Astrocyte (in vitro differentiated cells and primary cell): ENCODE results near the gene KRT83. TPM values are rescaled to one million over a fixed set of nuclear protein-coding genes. Genes with fewer than 3 reads are reported as not detected.

ENCODE experiments used
- DNase-seq: peaks from one replicate; pipeline ENCODE4 v3.0.0-alpha.2; 2010; ENCODE audit warnings: low read depth
- FAIRE-seq: peaks from 2 replicates; lab custom pipeline; 2011; peaks lifted over from hg19 to GRCh38; lab: Jason Lieb, UNC
- H2AFZ ChIP-seq: 2 replicates; pipeline ENCODE4 v1.6.0; 2012; ENCODE audit warnings: low read depth, low read length, inconsistent platforms
- H3K27ac ChIP-seq: 2 replicates; pipeline ENCODE4 v1.5.1; 2011; ENCODE audit warnings: low read depth, low read length, inconsistent platforms
- H3K27me3 ChIP-seq: 2 replicates; pipeline ENCODE4 v1.6.0; 2011; ENCODE audit warnings: low read length, inconsistent platforms; ENCODE audit not compliant: insufficient read depth
- H3K36me3 ChIP-seq: 2 replicates; pipeline ENCODE4 v1.5.1; 2011; ENCODE audit warnings: low read length, inconsistent platforms; ENCODE audit not compliant: insufficient read depth
- H3K4me1 ChIP-seq: 2 replicates; pipeline ENCODE4 v1.5.1; 2011; ENCODE audit warnings: low read length, inconsistent platforms; ENCODE audit not compliant: insufficient read depth
- H3K4me2 ChIP-seq: 2 replicates; pipeline ENCODE4 v1.6.0; 2012; ENCODE audit warnings: low read length, inconsistent platforms
- H3K4me3 ChIP-seq: 2 replicates; pipeline ENCODE4 v1.5.1; 2011; ENCODE audit warnings: low read depth, mild to moderate bottlenecking, low read length, inconsistent platforms; ENCODE audit not compliant: insufficient read depth
- H3K79me2 ChIP-seq: 2 replicates; pipeline ENCODE4 v1.6.0; 2012; ENCODE audit warnings: mild to moderate bottlenecking, low read length, inconsistent platforms; ENCODE audit not compliant: insufficient read depth
- H3K9ac ChIP-seq: 2 replicates; pipeline ENCODE4 v1.6.0; 2012; ENCODE audit warnings: mild to moderate bottlenecking, low read length, inconsistent platforms
- H3K9me3 ChIP-seq: 2 replicates; pipeline ENCODE4 v1.5.1; 2012; ENCODE audit warnings: low read depth, mild to moderate bottlenecking, low read length, inconsistent platforms; ENCODE audit not compliant: insufficient read depth
- H4K20me1 ChIP-seq: 2 replicates; pipeline ENCODE4 v1.6.0; 2012; ENCODE audit warnings: low read length, inconsistent platforms; ENCODE audit not compliant: insufficient read depth
- H3K27ac Mint-ChIP-seq: one replicate; pipeline ENCODE4 v1.8.0; 2021; ENCODE audit warnings: mild to moderate bottlenecking, mixed read lengths; ENCODE audit not compliant: unreplicated experiment
- H3K27me3 Mint-ChIP-seq: one replicate; pipeline ENCODE4 v1.8.0; 2021; ENCODE audit warnings: low read depth, mixed read lengths; ENCODE audit not compliant: unreplicated experiment
- H3K36me3 Mint-ChIP-seq: one replicate; pipeline ENCODE4 v1.8.0; 2021; ENCODE audit warnings: low read depth, mixed read lengths; ENCODE audit not compliant: unreplicated experiment
- H3K4me1 Mint-ChIP-seq: one replicate; pipeline ENCODE4 v1.8.0; 2021; ENCODE audit warnings: low read depth, mixed read lengths; ENCODE audit not compliant: unreplicated experiment
- H3K4me3 Mint-ChIP-seq: one replicate; pipeline ENCODE4 v1.8.0; 2021; ENCODE audit warnings: mild to moderate bottlenecking, moderate library complexity, mixed read lengths; ENCODE audit not compliant: unreplicated experiment
- H3K9me3 Mint-ChIP-seq: one replicate; pipeline ENCODE4 v1.8.0; 2021; ENCODE audit warnings: mild to moderate bottlenecking, mixed read lengths; ENCODE audit not compliant: unreplicated experiment
- EZH2 ChIP-seq: IDR thresholded peaks from 2 replicates; pipeline ENCODE4 v1.6.1; 2012; ENCODE audit warnings: mild to moderate bottlenecking, low read length, inconsistent platforms; ENCODE audit not compliant: insufficient read depth
- total RNA-seq: library from RNA; stranded (reverse); gene quantifications from 2 replicates; pipeline ENCODE4 v1.2.1, GENCODE V29; 2021
- TF ChIP-seq, protein P1 (sequence below): IDR thresholded peaks from 2 replicates; pipeline ENCODE4 v1.5.1; 2011; ENCODE audit warnings: low read depth, mild to moderate bottlenecking, inconsistent platforms, low read length, moderate library complexity; ENCODE audit not compliant: insufficient read depth

Gene KRT83
- total RNA-seq, 1 donor from 2014 or later: not detected

DNA sequence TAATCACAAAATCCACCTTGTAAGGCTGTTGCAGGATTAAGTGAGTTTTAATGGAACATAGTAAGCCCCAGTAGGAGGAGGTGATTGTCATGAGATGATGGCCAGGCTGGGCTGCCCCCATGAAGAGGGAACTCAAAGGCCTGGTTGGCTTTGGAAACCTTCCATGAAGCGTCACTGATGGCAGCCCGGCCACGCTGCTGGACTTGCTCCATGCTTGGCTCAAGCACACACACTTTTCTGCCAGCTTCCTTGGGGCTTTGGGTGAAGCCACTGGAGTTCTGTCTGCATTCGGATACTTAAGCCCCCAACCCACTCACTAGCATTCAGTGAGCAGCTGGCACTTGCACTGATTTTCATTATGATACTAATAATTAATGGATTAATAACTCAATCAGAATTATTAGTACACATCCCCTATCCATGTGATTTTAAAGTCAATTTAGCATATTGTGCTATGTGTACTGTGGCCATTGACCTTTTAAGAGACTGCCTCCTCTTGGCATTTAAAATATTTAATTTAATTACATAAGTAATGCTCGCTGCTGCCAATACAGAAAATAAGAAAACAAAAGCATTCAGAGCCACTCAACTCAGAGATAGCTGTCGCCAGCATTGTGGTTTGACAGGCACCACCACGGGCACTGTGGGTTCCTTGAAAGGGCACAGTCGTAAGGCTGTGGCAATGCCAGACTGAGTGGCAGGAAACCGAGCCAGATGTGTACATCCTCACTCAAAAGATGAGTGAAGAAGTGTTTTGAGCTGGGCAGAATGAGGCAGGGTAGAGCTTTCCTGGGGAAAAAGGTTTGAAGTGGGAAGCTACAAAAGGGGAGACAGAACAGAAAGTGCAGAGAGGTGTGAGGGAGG is 30.2 kb upstream of the KRT83 start:
- Histone ChIP-seq H4K20me1 (no peaks in the 10 kb centered on the region), H3K79me2 (no peaks in the 10 kb centered on the region), H3K9ac (no peak overlapping the region), H3K27me3 (peaks cover 41% of the 10 kb centered on the region), H3K27ac (no peak overlapping the region), H3K4me3 (no peak overlapping the region), H2AFZ (no peak overlapping the region), H3K9me3 (no peaks in the 10 kb centered on the region), H3K36me3 (no peaks in the 10 kb centered on the region), H3K4me2 (no peak overlapping the region), H3K4me1 (no peaks in the 10 kb centered on the region)
- DNase-seq: no peak
- H3K27ac Mint-ChIP-seq: no peak overlapping the region
- peaks cover 70% of the 10 kb centered on the region for H3K27me3 Mint-ChIP-seq
- H3K36me3 Mint-ChIP-seq: no peaks in the 10 kb centered on the region
- H3K9me3 Mint-ChIP-seq: no peaks in the 10 kb centered on the region
- FAIRE-seq: no peak
- peak overlapping the region; percentile 18 for H3K4me3 Mint-ChIP-seq
- peaks cover 2% of the 10 kb centered on the region for H3K4me1 Mint-ChIP-seq
- TF ChIP-seq, protein P1, sequence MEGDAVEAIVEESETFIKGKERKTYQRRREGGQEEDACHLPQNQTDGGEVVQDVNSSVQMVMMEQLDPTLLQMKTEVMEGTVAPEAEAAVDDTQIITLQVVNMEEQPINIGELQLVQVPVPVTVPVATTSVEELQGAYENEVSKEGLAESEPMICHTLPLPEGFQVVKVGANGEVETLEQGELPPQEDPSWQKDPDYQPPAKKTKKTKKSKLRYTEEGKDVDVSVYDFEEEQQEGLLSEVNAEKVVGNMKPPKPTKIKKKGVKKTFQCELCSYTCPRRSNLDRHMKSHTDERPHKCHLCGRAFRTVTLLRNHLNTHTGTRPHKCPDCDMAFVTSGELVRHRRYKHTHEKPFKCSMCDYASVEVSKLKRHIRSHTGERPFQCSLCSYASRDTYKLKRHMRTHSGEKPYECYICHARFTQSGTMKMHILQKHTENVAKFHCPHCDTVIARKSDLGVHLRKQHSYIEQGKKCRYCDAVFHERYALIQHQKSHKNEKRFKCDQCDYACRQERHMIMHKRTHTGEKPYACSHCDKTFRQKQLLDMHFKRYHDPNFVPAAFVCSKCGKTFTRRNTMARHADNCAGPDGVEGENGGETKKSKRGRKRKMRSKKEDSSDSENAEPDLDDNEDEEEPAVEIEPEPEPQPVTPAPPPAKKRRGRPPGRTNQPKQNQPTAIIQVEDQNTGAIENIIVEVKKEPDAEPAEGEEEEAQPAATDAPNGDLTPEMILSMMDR: no peak
- TF ChIP-seq EZH2: no peak

DNA sequence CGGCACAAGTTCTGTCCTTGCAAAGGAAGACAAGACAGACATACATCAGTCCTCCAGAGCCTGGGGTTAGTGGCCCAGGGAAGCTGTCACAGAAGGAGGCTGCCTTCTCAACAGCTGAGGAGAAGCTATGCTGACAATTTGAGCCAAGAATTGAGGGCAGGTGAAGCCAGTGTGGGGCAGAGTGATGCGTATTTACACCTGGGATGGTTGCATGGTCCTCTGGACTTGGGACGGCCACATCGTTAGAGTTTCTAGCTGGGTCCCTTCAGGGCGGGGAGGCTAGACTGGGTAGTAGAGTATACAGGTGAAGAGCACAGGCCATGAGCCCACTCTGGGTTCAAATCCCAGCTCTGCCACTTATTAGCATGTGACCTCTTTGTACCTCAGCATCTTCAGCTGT is 29.6 kb upstream of the KRT83 start:
- DNase-seq: no peak
- no peaks in the 10 kb centered on the region for H3K79me2 ChIP-seq
- H3K9me3 Mint-ChIP-seq: no peaks in the 10 kb centered on the region
- no peak overlapping the region for H3K27ac ChIP-seq
- TF ChIP-seq, protein P1: no peak
- no peak for TF ChIP-seq EZH2
- H3K4me2 ChIP-seq: no peak overlapping the region
- H3K36me3 Mint-ChIP-seq: no peaks in the 10 kb centered on the region
- H3K9me3 ChIP-seq: no peaks in the 10 kb centered on the region
- H2AFZ ChIP-seq: no peak overlapping the region
- peaks cover 41% of the 10 kb centered on the region for H3K27me3 ChIP-seq
- peaks cover 71% of the 10 kb centered on the region for H3K27me3 Mint-ChIP-seq
- H3K4me3 Mint-ChIP-seq: no peak overlapping the region
- no peaks in the 10 kb centered on the region for H4K20me1 ChIP-seq
- no peaks in the 10 kb centered on the region for H3K4me1 ChIP-seq
- no peak overlapping the region for H3K4me3 ChIP-seq
- no peak overlapping the region for H3K27ac Mint-ChIP-seq
- H3K4me1 Mint-ChIP-seq: peaks cover 2% of the 10 kb centered on the region
- no peak for FAIRE-seq
- H3K9ac ChIP-seq: no peak overlapping the region
- no peaks in the 10 kb centered on the region for H3K36me3 ChIP-seq

- Histone ChIP-seq H3K27ac (no peak overlapping the region), H3K79me2 (no peaks in the 10 kb centered on the region), H3K4me2 (no peak overlapping the region), H3K36me3 (no peaks in the 10 kb centered on the region), H4K20me1 (no peaks in the 10 kb centered on the region), H3K9ac (no peak overlapping the region), H3K4me1 (no peaks in the 10 kb centered on the region), H2AFZ (no peak overlapping the region), H3K9me3 (no peaks in the 10 kb centered on the region), H3K27me3 (peaks cover 36% of the 10 kb centered on the region), H3K4me3 (no peak overlapping the region)
- FAIRE-seq (no peak), DNase-seq (no peak)
- Mint-ChIP-seq H3K4me1 (peaks cover 5% of the 10 kb centered on the region), H3K27ac (no peak overlapping the region), H3K9me3 (no peaks in the 10 kb centered on the region), H3K36me3 (no peaks in the 10 kb centered on the region), H3K4me3 (no peak overlapping the region), H3K27me3 (peaks cover 67% of the 10 kb centered on the region)
- TF ChIP-seq EZH2: no peak
- TF ChIP-seq, protein P1: no peak
Measured at GRCh38 chr12:52350021-52350620, 28.9 kb upstream of the KRT83 start.
